Measurements from ENCODE around the gene PRUNE2.
"Not testable (repeated sequence)": the region's sequence is repeated elsewhere in the genome, so short reads cannot be mapped to it uniquely, and the experiment has no call there.

The PRUNE2 gene, protein sequence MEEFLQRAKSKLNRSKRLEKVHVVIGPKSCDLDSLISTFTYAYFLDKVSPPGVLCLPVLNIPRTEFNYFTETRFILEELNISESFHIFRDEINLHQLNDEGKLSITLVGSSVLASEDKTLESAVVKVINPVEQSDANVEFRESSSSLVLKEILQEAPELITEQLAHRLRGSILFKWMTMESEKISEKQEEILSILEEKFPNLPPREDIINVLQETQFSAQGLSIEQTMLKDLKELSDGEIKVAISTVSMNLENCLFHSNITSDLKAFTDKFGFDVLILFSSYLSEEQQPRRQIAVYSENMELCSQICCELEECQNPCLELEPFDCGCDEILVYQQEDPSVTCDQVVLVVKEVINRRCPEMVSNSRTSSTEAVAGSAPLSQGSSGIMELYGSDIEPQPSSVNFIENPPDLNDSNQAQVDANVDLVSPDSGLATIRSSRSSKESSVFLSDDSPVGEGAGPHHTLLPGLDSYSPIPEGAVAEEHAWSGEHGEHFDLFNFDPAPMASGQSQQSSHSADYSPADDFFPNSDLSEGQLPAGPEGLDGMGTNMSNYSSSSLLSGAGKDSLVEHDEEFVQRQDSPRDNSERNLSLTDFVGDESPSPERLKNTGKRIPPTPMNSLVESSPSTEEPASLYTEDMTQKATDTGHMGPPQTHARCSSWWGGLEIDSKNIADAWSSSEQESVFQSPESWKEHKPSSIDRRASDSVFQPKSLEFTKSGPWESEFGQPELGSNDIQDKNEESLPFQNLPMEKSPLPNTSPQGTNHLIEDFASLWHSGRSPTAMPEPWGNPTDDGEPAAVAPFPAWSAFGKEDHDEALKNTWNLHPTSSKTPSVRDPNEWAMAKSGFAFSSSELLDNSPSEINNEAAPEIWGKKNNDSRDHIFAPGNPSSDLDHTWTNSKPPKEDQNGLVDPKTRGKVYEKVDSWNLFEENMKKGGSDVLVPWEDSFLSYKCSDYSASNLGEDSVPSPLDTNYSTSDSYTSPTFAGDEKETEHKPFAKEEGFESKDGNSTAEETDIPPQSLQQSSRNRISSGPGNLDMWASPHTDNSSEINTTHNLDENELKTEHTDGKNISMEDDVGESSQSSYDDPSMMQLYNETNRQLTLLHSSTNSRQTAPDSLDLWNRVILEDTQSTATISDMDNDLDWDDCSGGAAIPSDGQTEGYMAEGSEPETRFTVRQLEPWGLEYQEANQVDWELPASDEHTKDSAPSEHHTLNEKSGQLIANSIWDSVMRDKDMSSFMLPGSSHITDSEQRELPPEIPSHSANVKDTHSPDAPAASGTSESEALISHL (N-terminal part only)

DNA sequence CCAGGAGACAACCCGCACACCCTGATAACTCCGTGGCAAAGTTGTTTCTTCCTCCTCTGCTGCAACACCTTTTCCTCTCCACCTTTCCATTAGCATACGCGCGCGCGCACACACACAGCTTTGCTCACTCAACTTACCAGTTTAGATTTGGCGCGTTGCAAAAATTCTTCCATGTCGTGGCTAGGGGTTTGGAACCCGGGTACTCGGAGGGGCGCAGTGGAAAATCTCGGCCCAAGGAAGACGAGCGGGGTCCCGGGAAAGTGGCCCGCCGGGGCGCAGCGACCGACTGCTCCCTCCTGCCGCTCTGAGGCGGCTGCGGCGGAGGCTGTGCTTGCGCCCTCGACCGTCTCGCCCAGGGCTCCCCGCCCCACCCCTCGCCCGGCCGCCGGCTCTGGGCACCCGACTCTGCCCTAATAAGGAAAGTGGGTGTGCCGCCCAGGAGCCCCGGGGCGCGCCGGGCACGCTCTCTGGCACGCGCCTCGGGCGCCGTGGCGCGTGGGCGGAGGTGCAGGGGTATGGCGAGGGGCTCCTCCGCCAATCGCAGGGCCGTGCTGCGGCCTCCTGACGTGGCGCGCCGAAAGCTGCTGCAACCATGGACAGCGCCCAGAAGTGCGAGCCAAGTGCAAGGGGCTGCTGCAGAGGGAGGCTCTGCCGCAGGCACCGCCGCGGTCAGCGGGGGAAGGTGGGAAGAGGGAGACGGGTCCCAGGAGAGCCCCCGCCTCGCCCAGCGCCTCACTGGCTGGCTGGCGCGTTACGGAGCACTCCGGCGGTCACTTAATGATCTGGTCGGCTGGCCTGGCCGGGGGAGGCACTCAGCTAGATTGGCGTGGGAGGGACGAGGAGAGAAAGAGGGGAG is at the start of gene PRUNE2:
Gene PRUNE2 (minus strand): TSS at position 324 of the 856 bp plus-strand sequence. CDS start 151 bp downstream, at position 173.
- DNase-seq = peak; percentile 5

DNA sequence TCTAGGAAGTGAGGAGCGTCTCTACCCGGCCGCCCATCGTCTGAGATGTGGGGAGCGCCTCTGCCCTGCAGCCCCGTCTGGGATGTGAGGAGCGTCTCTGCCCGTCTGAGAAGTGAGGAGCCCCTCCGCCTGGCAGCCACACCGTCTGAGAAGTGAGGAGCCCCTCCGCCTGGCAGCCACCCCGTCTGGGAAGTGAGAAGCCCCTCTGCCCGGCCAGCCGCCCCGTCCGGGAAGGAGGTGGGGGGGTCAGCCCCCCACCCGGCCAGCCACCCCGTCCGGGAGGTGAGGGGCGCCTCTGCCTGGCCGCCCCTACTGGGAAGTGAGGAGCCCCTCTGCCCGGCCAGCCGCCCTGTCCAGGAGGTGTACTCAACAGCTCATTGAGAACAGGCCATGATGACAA is 49.5 kb upstream of the PRUNE2 start:
- DNase-seq = not testable (repeated sequence)

DNA sequence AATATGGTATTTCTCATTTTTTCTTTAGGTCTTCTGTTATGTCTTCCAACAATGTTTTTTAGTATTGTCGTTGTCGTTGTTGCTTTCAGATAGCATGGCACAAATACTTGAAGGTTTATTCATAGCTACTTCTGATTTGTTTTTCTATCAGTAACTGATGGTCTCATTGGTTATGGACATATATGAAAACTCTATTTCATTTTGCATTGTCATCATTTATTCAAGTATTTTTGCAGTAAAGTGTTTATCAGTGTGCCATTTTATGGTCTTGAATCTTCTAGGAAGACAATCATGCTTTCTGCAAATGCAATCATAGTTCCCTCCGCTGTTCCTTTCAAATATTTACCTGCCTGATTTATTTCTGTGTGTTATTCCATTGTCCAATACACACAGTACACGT is 44.0 kb upstream of the PRUNE2 start:
- DNase-seq = no peak

DNA sequence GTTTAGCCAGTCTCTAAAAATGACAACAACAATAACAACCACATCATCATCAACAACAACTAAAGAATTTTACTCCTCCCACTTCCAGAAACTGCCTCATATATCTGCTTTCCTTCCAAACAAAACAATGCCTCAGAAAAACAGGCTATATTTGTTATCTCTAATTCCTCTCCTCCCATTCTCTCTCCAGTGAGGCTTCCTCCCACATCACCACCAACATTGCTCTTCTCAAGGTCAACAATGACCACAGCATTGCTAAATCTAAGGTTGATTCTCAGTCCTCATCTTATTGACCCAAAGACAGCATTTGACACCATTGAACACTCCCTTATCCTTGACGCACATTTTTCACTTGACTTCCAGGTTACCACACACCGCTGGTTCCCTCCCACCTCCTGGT is 38.1 kb upstream of the PRUNE2 start:
- DNase-seq = no peak

DNA sequence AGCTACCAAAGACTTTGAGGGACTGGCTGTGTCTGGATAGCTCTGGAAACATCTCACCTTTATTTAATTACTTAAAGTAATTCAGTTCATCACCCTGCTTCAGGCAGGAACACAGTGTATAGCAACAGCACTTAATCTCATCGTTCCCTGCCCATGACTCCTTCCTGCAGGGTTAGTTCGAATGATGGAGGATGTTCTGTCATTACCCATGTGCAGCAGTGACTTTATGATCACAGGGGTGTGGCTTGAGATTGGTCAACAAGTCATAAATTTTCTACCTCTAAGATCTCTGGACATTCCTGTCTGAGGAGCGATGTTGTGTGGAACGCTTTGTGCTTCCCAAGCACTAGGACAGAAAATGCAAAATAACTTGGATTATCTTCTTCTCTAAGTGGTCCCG is 37.1 kb upstream of the PRUNE2 start:
- no peak for DNase-seq

DNA sequence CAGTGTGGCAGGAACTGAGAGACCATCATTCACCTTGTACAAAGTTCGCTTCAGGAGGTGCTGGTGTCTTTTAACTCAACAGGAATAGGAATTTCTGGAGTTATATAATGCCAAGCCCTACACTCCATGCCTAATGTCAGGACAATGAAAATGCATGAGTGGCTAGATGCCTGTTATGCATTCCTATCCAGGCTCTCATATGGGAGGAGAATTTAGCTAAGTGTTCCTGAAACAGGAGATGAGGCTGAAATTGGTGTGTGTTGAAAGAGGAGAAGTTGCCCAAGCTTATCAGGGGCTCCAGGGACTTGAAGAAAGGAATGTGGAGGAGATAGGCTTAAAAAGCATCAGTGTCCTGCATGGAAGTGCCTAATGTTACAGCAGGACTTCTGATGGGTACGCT is 26.8 kb upstream of the PRUNE2 start:
- no peak for DNase-seq

DNA sequence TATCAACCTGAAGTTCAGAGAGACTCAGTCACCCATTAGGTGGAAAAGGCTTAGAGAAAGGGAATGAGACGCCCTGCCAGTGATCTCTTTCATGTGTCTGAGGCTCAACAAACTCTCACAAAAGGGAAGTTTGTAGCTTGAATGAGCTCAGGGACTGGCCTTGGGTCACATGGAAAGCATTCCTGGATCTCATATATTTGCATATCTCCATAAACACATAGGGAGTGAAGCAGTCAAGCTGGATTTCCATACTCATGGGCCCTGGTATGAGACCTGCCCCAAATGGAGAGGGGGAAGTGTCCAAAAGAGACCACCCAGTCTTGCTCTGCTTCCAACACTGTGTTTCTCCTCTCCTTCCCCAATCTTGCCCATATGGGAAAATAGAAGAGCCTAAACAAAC is 26.4 kb upstream of the PRUNE2 start:
- no peak for DNase-seq

DNA sequence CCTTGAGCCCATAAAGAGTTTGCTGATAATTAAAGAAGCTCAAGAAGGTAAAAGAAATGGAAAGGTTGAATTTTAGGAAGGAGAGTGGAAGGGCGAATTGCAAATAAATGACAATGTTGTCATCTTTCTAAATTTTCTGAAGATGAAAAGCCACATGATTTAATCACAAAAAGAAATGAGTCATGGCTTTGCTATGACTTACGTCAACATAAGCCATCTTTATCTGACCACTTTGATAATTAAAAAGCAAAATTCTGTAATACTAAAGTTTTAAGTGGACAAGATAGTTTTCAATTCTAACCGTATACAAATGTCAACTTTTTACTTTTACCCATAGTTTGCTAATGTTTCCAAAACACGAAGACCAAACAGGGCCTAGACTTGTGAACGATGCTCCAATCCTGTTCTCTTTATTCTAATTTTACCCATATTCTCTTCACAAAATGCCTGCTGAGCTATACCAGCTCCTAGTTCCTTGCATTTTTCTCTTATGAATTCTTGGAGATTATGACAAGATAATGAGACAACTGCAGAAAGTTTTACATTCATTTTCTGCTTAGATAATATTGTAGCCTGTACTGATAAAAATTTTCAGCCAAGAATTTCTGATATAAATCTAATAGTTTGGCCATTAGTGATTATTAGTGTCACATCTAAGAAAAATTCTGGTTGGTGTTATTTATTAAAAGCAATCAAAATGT is 21.8 kb upstream of the PRUNE2 start:
- DNase-seq = no peak

DNA sequence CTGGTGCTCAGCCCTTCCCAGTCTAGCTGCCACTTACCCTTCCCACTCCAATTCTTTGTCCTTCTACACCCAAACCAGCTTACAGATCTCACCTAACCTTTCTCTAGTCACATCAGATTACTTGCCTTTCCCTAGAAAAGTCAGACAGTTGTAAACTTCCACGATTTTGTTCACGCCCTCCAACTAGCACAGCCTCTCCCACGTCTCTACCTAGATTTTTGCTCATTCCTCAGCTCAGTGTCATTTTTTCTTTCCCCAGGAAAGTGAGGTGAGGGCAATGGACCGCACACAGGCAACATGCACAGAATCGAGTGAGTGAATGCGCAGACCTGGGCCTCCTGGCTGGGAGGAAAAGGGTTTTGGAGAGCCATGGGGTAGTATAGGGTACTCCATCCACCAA is 20.9 kb upstream of the PRUNE2 start:
- DNase-seq = no peak

DNA sequence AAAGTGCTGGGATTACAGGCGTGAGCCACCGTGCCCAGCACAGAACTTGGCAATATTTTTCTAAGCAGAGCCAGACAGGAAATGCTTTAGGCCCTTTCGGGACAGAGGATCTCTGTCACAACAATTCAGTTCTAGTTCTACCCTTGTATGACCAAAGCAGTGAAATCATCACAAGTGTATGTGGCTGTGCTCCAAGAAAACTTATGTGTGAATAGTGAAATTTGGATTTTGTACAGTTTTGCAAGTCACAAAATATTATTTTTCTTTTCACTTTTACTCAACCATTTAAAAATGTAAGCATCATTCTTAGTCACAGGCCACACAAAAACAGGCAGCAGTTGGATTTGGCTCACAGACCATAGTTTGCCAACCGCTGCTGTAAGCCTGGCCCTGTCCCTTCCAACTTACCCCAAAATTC is 20.4 kb upstream of the PRUNE2 start:
- DNase-seq = no peak

DNA sequence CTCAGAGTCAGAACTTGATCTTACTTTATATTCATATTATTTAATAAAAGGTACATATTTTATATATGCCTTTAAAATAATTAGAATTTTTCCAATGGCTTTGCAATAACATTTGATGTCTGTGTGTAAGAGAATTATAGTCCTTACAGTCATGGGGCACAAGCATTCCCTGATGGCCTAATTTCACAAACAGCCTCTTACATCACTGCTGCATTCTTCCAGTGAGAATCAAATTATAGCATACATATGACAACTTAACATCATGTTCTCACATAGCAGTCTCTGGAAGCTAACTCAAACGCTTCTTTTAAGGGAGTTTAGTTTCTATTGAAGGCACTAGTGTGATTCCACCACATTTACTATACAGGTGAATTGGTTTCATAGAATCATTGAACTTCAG is 15.3 kb upstream of the PRUNE2 start:
- DNase-seq = no peak

DNA sequence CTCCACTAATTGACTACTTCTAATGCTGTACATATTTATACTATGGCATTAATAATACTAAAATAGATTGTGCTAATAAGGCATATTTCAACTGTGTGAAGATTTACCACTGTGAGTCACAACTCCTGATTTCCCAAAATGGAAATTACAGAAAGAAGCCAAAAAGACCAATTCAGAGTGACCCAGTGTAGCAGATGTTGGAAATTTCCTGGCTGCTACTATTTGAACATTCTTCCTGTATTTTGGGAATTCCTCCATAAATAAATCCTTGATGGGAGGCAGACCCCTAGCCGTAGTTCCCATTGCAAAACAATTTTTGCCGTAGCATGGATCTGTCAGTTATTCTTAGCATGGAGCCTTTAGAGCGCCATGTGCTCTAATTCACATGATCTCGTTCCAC is 11.4 kb upstream of the PRUNE2 start:
- DNase-seq = no peak

DNA sequence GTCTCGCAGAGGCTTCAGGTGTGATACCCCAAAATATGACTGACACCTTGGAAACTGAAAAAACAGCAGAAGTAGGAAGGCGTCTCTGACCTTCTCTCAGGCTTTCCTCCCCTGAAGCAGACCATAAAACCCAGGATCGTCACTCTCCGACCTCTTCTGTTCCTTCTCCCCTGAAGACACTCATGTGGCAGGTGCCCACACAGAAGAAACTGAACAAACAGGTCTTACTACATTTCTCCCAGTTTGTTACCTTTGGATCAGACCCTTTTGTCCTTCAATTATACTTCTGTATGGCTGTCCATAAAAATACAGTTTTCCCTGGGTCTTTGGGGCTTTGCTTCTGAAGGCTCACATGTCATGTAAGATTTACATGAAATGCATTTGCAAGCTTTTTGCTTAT is 10.3 kb upstream of the PRUNE2 start:
- no peak for DNase-seq

DNA sequence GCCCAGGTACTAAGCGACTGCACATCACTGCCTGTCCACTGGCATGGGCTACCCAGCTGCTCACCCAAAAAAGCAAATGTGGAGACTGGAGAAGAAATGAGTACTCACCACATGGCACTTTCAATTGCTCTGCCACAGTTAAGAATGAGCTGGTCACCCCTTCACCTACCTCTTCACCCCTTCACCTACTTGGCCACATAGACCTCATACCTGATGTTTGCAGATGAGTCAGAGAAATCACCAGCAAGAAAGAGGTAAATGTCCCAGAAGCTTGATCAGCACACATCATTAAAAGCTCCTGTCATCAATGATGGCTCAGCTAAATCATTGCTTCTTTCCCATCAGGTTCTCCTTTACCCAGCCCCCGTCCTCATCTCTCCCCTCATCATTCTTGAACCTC is 7.6 kb upstream of the PRUNE2 start:
- DNase-seq = no peak

DNA sequence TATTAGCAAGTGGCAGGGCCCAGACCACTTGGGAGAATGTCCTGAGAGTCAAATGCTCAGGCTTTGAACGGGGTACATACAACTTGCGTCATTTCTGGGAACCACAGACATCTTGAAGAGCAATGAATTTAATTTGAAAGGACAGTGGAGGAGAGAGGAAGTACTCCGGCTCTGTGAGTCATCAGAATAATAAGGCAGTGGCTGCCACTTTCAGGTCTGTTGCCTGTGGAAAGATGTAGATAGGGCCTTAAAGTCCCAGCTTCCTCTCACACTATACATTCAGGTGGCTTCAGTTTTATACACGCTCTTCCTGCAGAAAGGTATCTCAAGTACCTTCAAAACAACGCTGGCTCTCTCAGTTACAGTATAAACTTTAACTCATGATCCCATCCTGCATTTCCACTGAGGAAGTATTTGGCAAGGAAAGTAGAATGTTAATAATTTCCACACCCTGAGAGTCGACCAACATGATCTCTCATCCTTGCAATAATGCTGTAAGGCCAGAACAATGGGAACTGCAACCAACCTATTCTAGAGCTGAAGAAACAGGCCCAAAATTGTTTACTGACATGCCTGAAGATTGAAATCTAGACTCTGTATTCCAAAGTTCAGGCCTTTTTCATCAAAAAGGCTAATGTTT is 6.8 kb upstream of the PRUNE2 start:
- no peak for DNase-seq

DNA sequence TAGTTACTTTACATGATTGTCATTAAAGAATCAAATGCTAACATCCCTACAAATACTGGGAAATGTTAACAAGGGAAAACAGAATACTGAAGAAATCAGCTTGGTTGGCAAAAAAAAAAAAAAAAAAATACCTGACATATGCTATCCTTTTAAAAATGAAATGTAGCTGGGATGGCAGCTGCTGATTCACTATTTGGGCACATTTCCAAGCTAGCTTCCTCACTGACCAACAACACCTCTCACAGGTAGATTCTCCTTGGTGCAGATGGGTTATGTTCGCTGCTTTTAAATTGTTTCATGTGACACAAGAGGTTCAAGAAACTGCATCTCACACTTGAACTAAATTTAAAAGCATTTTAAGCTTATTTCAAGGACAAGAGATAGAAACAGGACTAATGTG is 6.1 kb upstream of the PRUNE2 start:
- DNase-seq = peak; percentile 3

DNA sequence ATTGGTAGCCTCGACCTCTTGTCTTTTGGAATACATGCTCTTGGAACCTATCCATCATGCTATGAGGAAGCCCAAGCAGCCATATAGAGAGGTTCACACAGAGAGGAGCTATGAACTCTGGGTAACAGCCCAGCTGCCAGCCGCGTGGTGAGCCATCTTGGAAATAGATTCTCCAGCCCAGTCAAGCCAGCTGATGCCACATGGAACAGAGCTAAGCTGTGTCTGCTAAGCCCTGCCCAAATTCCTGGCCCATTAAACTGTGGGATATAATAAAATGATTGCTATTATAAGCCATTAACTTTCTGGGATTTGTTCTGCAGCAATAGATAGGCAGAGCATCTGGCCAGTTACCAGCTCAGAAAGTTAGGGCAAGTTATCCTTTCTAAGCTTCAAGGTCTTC is 4.9 kb upstream of the PRUNE2 start:
- no peak for DNase-seq

DNA sequence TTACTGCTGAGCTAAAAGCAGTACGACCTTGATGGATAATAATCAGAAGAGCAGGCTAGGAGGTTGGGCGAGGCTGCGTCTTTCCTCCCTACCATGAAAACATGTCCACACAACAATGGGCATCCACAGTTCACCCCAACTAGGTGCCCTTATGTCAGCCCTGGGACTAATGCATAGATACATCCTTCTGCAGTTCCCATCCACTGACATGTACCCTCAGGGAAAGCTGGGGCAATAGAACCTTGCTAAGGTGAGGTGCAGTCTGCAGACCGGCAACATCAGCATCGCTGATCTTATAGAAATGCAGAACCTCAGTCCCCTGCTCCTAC is 697 bp upstream of the PRUNE2 start:
- no peak for DNase-seq

DNA sequence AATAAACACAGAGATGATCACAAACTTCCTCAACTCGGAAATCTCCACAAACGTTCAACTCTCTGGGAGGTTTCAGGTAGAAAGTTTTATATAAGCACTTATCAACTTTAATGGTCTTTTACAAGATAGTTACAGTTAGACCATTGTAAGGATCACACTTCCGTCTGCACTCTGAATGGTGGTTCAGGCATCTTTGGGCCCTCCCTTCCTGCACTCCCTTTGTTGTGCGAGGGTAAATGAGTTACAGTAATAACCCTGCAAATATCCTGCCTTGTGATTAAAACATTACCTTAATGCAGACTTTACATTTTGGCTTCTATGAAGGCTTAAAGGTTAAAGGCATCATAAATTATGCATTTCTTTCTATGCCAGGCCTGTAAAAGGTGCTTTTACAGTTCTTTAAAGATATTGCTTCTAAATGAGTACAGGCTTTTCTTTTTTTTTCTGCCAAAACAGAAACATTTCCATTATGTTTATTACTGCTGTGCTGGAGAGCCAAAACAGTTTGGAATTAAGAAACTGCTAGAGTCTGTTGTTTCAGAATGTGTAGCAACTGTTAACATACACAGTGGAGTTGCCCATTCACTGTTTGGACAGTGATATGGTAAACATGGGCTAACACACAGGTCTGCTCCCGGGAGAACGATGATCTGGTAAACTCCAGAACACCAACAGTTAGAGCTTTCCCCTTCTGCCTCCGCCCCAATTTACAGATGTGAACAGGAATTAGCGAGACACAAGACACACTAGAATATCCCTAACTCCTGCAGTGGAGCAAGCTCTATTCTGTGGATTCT is 1.1 kb downstream of the PRUNE2 start:
- no peak for DNase-seq

DNA sequence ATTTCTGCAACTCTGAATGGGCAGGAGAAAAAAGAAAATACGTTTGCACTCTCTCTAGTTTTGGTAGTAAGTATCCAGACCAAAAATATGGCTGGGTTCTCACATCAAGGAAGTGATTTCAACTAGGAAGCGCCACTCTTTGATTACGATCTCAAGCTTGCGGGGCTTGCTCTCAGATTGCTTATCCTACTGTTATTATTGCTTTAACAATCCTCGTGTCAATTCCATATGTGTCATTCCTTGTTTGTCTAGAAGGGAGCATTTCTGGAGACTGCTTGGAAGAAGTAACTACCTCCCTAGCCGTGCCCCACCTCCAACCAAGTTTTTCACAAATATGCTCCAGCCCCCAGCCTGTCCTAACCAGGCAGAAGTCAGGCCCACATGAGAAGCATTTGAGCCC is 3.5 kb downstream of the PRUNE2 start:
- DNase-seq = no peak

Measured in NCI-H2081 treated with DMSO at 0.1 percent for 48 hours (cell line).